Type B pancreatic cell (in vitro differentiated cells): Measurements from ENCODE around the gene FBL. TPM values are rescaled to one million over a fixed set of nuclear protein-coding genes. Genes with fewer than 3 reads are reported as not detected.

Source experiments
- DNase-seq: peaks from one replicate; pipeline ENCODE4 v3.0.0; 2021; ENCODE audit warnings: mixed read lengths; ENCODE audit not compliant: unreplicated experiment; ENCODE audit errors: extremely low spot score
- H3K27ac Mint-ChIP-seq: 2 replicates; pipeline ENCODE4 v1.8.0; 2021; ENCODE audit warnings: mild to moderate bottlenecking, mixed read lengths
- H3K27me3 Mint-ChIP-seq: 2 replicates; pipeline ENCODE4 v1.8.0; 2021; ENCODE audit warnings: mixed read lengths
- H3K36me3 Mint-ChIP-seq: 2 replicates; pipeline ENCODE4 v1.8.0; 2021; ENCODE audit warnings: mixed read lengths
- H3K4me1 Mint-ChIP-seq: one replicate; pipeline ENCODE4 v1.8.0; 2021; ENCODE audit warnings: mixed read lengths; ENCODE audit not compliant: unreplicated experiment
- H3K4me3 Mint-ChIP-seq: 2 replicates; pipeline ENCODE4 v1.8.0; 2021; ENCODE audit warnings: mild to moderate bottlenecking, mixed read lengths
- H3K9me3 Mint-ChIP-seq: 2 replicates; pipeline ENCODE4 v1.8.0; 2021; ENCODE audit warnings: mixed read lengths
- CTCF ChIP-seq: fragments of 200-600 bp; sonication (generic); conservative IDR thresholded peaks from 2 replicates; pipeline ENCODE4 v1.5.0; 2021; ENCODE audit warnings: antibody characterized with exemption, mild to moderate bottlenecking
- total RNA-seq: library from RNA; stranded (reverse); gene quantifications from 2 replicates; pipeline ENCODE4 v1.2.1, GENCODE V29; 2021; ENCODE audit warnings: low replicate concordance

Gene FBL
- total RNA-seq, 1 donor from 2014 or later = 356 TPM

- H3K4me3 Mint-ChIP-seq = no peak overlapping the region
- no peak overlapping the region for H3K27ac Mint-ChIP-seq
- H3K27me3 Mint-ChIP-seq = no peaks in the 10 kb centered on the region
- TF ChIP-seq CTCF = no peak
- no peak for DNase-seq
- peaks cover 6% of the 10 kb centered on the region for H3K4me1 Mint-ChIP-seq
- no peaks in the 10 kb centered on the region for H3K9me3 Mint-ChIP-seq
- peaks cover 18% of the 10 kb centered on the region for H3K36me3 Mint-ChIP-seq
Observed at GRCh38 chr19:39826311-39826945, 19.8 kb downstream of the FBL start.

DNA sequence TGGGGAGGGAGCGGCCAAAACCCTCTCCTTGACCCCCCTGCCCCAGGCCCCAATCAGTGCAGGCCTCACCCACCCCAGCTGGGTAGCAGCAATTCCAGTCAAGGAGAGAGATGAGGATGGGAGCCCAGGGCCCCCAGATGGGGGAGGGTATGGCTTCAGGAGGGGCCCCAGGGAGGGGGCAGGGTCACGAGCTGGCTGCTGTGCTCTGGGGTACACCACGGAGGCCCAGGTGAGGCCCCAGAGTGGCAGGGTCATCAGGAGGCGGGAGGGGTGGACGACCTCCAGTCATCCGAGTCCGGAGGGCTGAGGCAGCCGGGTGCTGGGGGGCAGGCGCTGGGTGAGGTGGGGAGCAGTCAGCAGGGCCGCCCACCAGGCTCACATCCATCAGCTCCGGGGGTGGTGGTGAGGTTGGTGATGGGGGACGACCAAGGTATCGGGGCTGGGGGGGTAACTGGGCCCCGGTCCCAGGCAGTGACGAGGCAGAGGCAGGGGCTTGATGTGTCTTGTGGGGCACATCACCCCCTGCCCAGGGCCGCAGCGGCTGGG lies 20.6 kb downstream of the FBL start:
- Mint-ChIP-seq H3K4me3 (no peak overlapping the region), H3K9me3 (no peaks in the 10 kb centered on the region), H3K27ac (no peak overlapping the region), H3K4me1 (no peaks in the 10 kb centered on the region), H3K36me3 (peaks cover 10% of the 10 kb centered on the region), H3K27me3 (no peaks in the 10 kb centered on the region)
- TF ChIP-seq CTCF = no peak
- no peak for DNase-seq

DNA sequence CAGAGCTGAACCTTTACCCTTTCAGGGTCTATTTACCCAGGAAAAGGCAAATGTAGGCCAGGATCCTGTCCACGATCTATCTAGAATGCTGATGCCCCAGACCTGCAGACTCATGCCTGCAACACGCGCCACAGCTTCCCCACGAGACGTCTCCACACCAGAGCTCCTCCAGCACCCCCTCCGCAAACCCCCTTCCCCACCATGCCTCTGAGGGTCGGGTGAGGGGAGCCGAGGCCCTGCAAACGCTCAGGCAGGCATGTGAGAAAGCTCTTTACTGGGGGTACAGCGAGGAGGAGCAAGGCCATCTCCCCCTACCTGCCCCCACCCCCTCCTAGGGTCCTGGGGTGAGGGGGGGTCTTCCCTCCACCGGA lies 21.1 kb downstream of the FBL start:
- H3K27ac Mint-ChIP-seq = no peak overlapping the region
- no peak for DNase-seq
- peaks cover 8% of the 10 kb centered on the region for H3K36me3 Mint-ChIP-seq
- H3K27me3 Mint-ChIP-seq = no peaks in the 10 kb centered on the region
- H3K4me1 Mint-ChIP-seq = no peaks in the 10 kb centered on the region
- H3K9me3 Mint-ChIP-seq = no peaks in the 10 kb centered on the region
- no peak for TF ChIP-seq CTCF
- no peak overlapping the region for H3K4me3 Mint-ChIP-seq

DNA sequence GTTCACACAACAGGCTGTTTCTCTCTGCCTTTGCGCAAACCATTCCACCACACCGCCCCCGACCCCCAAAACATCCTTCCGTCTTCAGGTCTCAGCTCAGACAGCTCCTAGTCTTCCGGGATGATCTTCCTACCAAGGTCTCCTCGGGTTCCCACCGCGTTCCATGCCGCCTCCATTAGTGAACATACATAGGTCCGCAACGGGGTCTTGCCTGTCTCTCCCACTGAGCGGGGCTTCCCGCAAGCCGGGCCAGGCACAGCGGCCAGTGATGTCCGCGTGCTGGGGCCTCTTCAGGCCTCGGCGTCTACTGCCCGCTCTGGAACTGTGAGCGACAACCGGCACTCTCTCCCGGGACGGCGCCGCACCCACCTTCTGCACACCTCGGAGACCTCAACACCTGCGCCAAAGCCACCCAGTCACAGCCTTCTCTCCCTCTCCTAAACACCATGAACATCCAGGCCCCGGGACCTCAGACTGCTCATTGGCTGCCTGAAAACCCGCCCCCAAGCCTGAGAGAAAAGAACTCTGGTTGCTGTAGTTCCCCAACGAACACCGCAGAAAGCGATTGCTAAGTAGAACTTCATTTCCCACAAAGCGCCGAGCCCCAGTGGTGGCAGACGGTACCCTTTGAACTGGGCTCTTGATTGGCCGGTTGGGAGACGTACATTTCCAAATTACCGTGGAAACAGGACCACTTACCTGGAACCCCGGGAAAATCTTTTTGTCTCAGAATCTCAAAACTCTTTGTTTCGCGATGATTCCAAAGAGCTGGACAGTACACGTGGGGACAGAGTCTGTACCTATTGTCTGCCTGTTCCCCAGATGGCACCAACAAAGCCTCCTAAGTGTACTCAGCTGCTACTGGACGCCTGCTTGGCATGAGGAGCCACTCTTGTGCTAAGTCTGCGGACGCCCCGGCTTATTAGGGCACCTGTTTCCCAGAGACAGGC lies 21.8 kb downstream of the FBL start:
- no peak overlapping the region for H3K27ac Mint-ChIP-seq
- H3K4me1 Mint-ChIP-seq = no peaks in the 10 kb centered on the region
- TF ChIP-seq CTCF = peak; percentile 27
- no peak overlapping the region for H3K4me3 Mint-ChIP-seq
- H3K27me3 Mint-ChIP-seq = no peaks in the 10 kb centered on the region
- H3K9me3 Mint-ChIP-seq = no peaks in the 10 kb centered on the region
- peak; percentile 88 for DNase-seq
- H3K36me3 Mint-ChIP-seq = peaks cover 8% of the 10 kb centered on the region

GRCh38 chr19:39823686-39824085 lies 22.5 kb downstream of the FBL start:
- Mint-ChIP-seq H3K4me1 (no peaks in the 10 kb centered on the region), H3K36me3 (peaks cover 3% of the 10 kb centered on the region), H3K4me3 (no peak overlapping the region), H3K9me3 (no peaks in the 10 kb centered on the region), H3K27ac (no peak overlapping the region), H3K27me3 (no peaks in the 10 kb centered on the region)
- DNase-seq = no peak
- no peak for TF ChIP-seq CTCF
